GM19324 (cell line): ENCODE measurements around the gene BSND.

Experiments
- ATAC-seq: cut with Tn5 transposase; IDR thresholded peaks from one replicate; pipeline ENCODE4 v1.9.1; 2021; ENCODE audit warnings: mild to moderate bottlenecking, moderate library complexity; ENCODE audit not compliant: unreplicated experiment, low FRiP score

BSND gene

GRCh38 chr1:55059302-55060132 lies 60.8 kb downstream of the BSND start:
- ATAC-seq, result no peak

GRCh38 chr1:55060133-55060999 lies 61.6 kb downstream of the BSND start:
- no peak for ATAC-seq

GRCh38 chr1:55061000-55061705 lies 62.4 kb downstream of the BSND start:
- ATAC-seq, result no peak
